SK-N-SH treated with all-trans-retinoic acid at 6 μM for 48 hours (cell line): ENCODE results near the gene LRCH2.

Experiments used
- ATAC-seq: fragments of 200-7000 bp; cut with Tn5 transposase; 3 replicates; pipeline ENCODE4 v1.9.1; 2020; ENCODE audit warnings: mild to moderate bottlenecking, moderate library complexity
- ARNTL ChIP-seq: fragments of 450-650 bp; formaldehyde crosslinking; IDR thresholded peaks from 2 replicates; pipeline ENCODE4 v1.5.0; 2020; ENCODE audit warnings: low read depth, mild to moderate bottlenecking, moderate library complexity, borderline replicate concordance
- CSDC2 ChIP-seq: fragments of 250-450 bp; sonication (Bioruptor Pico); IDR thresholded peaks from 2 replicates; pipeline ENCODE4 v1.5.0; 2020; ENCODE audit warnings: mild to moderate bottlenecking, moderate library complexity
- CSRNP3 ChIP-seq: fragments of 250-450 bp; sonication (Bioruptor Pico); IDR thresholded peaks from 2 replicates; pipeline ENCODE4 v1.5.1; 2021; ENCODE audit warnings: mild to moderate bottlenecking, moderate library complexity
- ESRRG ChIP-seq: fragments of 250-450 bp; sonication (Bioruptor Pico); IDR thresholded peaks from 2 replicates; pipeline ENCODE4 v1.6.1; 2021; ENCODE audit warnings: mild to moderate bottlenecking
- OSR1 ChIP-seq: fragments of 250-450 bp; sonication (Bioruptor Pico); IDR thresholded peaks from 2 replicates; pipeline ENCODE4 v1.8.0; 2022; ENCODE audit warnings: moderate library complexity, mild to moderate bottlenecking, inconsistent platforms
- PATZ1 ChIP-seq: fragments of 250-450 bp; sonication (Bioruptor Pico); IDR thresholded peaks from 2 replicates; pipeline ENCODE4 v1.8.0; 2020; ENCODE audit warnings: mild to moderate bottlenecking, moderate library complexity, borderline replicate concordance
- POU6F1 ChIP-seq: fragments of 250-450 bp; sonication (Bioruptor Pico); IDR thresholded peaks from 2 replicates; pipeline ENCODE4 v1.8.0; 2021; ENCODE audit warnings: low read depth, mild to moderate bottlenecking, moderate library complexity, borderline replicate concordance
- PPARA ChIP-seq: fragments of 250-450 bp; sonication (Bioruptor Pico); IDR thresholded peaks from 2 replicates; pipeline ENCODE4 v1.5.0; 2020; ENCODE audit warnings: mild to moderate bottlenecking, borderline replicate concordance
- RARB ChIP-seq: fragments of 250-450 bp; sonication (Bioruptor Pico); IDR thresholded peaks from 2 replicates; pipeline ENCODE4 v1.8.0; 2021; ENCODE audit warnings: mild to moderate bottlenecking, moderate library complexity
- SNAI2 ChIP-seq: fragments of 250-450 bp; sonication (Bioruptor Pico); IDR thresholded peaks from 2 replicates; pipeline ENCODE4 v1.5.0; 2020; ENCODE audit warnings: mild to moderate bottlenecking, moderate library complexity
- TCF4 ChIP-seq: fragments of 250-450 bp; sonication (Bioruptor Pico); IDR thresholded peaks from 2 replicates; pipeline ENCODE4 v1.8.0; 2021; ENCODE audit warnings: mild to moderate bottlenecking, moderate library complexity, borderline replicate concordance
- TOX ChIP-seq: fragments of 250-450 bp; sonication (Bioruptor Pico); IDR thresholded peaks from 2 replicates; pipeline ENCODE4 v1.8.0; 2021; ENCODE audit warnings: mild to moderate bottlenecking, moderate library complexity, borderline replicate concordance
- TSHZ2 ChIP-seq: fragments of 250-450 bp; sonication (Bioruptor Pico); IDR thresholded peaks from 2 replicates; pipeline ENCODE4 v1.5.0; 2020; ENCODE audit warnings: mild to moderate bottlenecking, moderate library complexity
- ZC3H10 ChIP-seq: fragments of 250-450 bp; sonication (Bioruptor Pico); IDR thresholded peaks from 2 replicates; pipeline ENCODE4 v1.5.1; 2021; ENCODE audit warnings: mild to moderate bottlenecking, moderate library complexity
- ZFP3 ChIP-seq: fragments of 250-450 bp; sonication (Bioruptor Pico); IDR thresholded peaks from 2 replicates; pipeline ENCODE4 v1.5.0; 2020; ENCODE audit warnings: mild to moderate bottlenecking, moderate library complexity
- ZFP30 ChIP-seq: fragments of 450-650 bp; formaldehyde crosslinking; IDR thresholded peaks from 2 replicates; pipeline ENCODE4 v1.5.0; 2022; ENCODE audit warnings: mild to moderate bottlenecking, moderate library complexity
- ZNF565 ChIP-seq: fragments of 450-650 bp; formaldehyde crosslinking; conservative IDR thresholded peaks from 2 replicates; pipeline ENCODE4 v1.5.0; 2020; ENCODE audit warnings: low read depth, mild to moderate bottlenecking, moderate library complexity
- ZNF70 ChIP-seq: fragments of 450-650 bp; formaldehyde crosslinking; IDR thresholded peaks from 2 replicates; pipeline ENCODE4 v1.5.0; 2020; ENCODE audit warnings: mild to moderate bottlenecking, moderate library complexity
- ZNF8 ChIP-seq: fragments of 450-650 bp; formaldehyde crosslinking; IDR thresholded peaks from 2 replicates; pipeline ENCODE4 v1.5.0; 2020; ENCODE audit warnings: mild to moderate bottlenecking, moderate library complexity

The LRCH2 gene

GRCh38 chrX:115257711-115258110, 23.8 kb upstream of the LRCH2 start:
- TF ChIP-seq PPARA (CRISPR knock-in tag) (no peak), ARNTL (CRISPR knock-in tag) (no peak), ZNF565 (no peak), SNAI2 (CRISPR knock-in tag) (no peak), ESRRG (CRISPR knock-in tag) (no peak), ZC3H10 (no peak), PATZ1 (no peak), CSRNP3 (no peak), ZNF8 (CRISPR knock-in tag) (no peak), TSHZ2 (CRISPR knock-in tag) (no peak)
- TF ChIP-seq, all 23 proteins: peak for 0

GRCh38 chrX:115255003-115255402, 21.1 kb upstream of the LRCH2 start:
- TF ChIP-seq ZFP30: no peak
- TF ChIP-seq PATZ1: no peak
- TF ChIP-seq RARB (CRISPR knock-in tag): no peak
- TF ChIP-seq ZFP3 (CRISPR knock-in tag): no peak
- TF ChIP-seq ZNF8 (CRISPR knock-in tag): no peak
- no peak for TF ChIP-seq TOX (CRISPR knock-in tag)
- no peak for TF ChIP-seq ZC3H10
- no peak for TF ChIP-seq ARNTL (CRISPR knock-in tag)
- TF ChIP-seq ZNF70: no peak
- no peak for ATAC-seq

More at GRCh38 chrX:115257711-115258110, 23.8 kb upstream of the LRCH2 start:
- no peak for ATAC-seq

GRCh38 chrX:115251458-115252233, 17.8 kb upstream of the LRCH2 start:
- TF ChIP-seq CSDC2 (CRISPR knock-in tag) (no peak), TCF4 (no peak), ZNF8 (CRISPR knock-in tag) (no peak), ZNF565 (no peak), PATZ1 (no peak), OSR1 (CRISPR knock-in tag) (no peak), PPARA (CRISPR knock-in tag) (no peak), ZC3H10 (no peak), CSRNP3 (no peak), ZNF70 (no peak), TSHZ2 (CRISPR knock-in tag) (no peak), POU6F1 (CRISPR knock-in tag) (no peak)
- ATAC-seq: no peak
